ENCODE measurements around the gene TNFRSF4. TPM values are rescaled to one million over a fixed set of nuclear protein-coding genes. Genes with fewer than 3 reads are reported as not detected.

Gene TNFRSF4
- total and polyA plus RNA-seq, 2 of the 13 experiments (the other 11 are each of a cell fraction or from before 2014, with no cell fraction given), result not detected

DNA sequence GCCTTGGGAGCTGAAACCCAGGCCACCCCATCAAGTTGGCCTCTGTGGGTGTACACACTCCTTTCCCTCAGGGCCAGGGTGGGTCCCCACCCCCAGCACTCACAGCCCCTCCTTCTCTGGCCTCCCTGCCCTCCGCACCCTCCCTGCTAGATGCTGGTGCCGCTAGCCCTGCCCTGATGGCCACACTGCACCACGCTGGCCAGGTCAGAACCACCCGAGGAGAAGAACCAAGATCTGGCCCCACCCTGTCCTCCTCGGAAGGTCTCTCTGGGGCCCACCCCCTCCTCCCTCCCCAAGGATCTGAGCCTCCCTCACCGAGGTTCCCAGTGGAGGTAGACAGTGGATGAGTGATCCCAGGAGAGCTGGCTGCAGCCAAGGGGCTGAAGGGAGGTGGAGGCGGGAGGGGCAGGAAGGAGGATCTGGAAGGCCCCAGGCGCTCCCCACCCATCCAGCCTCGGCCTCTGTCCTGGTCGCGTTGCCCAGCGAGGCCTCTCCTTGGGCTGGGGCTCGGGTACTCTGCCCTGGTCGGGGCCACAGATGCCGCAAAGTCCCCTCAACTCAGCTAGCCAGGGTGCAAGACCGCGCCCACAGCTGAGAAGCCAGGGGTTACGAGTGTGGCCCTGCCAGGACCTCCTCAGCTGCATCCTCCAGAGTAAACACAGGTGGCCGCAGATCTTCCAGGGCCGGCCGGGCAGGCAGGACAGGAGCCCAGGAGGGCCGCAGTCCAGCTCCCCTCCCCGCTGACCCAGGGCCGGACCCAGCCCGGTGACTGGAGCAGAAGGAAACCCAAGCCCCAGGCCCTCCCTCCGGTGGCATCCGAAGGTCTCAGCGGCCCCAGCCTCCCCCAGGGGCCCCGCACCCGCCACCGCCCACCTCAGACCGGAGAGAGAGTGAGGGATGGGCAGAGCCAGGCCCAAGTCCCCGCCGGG, 23.3 kb upstream of the TNFRSF4 start (continued):
- TF ChIP-seq, protein P1, sequence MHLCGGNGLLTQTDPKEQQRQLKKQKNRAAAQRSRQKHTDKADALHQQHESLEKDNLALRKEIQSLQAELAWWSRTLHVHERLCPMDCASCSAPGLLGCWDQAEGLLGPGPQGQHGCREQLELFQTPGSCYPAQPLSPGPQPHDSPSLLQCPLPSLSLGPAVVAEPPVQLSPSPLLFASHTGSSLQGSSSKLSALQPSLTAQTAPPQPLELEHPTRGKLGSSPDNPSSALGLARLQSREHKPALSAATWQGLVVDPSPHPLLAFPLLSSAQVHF (CRISPR knock-in tag; IDR thresholded peaks at IDR 0.05), result no peak
- TF ChIP-seq IRF2 (CRISPR knock-in tag; IDR thresholded peaks at IDR 0.05) (peak; percentile 10; the same call in 1 of the 2 replicates), ZNF331 (CRISPR knock-in tag; IDR thresholded peaks at IDR 0.05) (peak; percentile 23; the same call in 1 of the 2 replicates), ZNF160 (CRISPR knock-in tag; IDR thresholded peaks at IDR 0.05) (no peak), ZNF180 (CRISPR knock-in tag; IDR thresholded peaks at IDR 0.05; ENCODE audit: borderline replicate concordance, low read depth) (no peak), ZNF451 (CRISPR knock-in tag; IDR thresholded peaks at IDR 0.05) (no peak), NFRKB (IDR thresholded peaks at IDR 0.05) (no peak), KDM5B (CRISPR knock-in tag; IDR thresholded peaks at IDR 0.05; ENCODE audit: borderline replicate concordance) (no peak), ZNF253 (CRISPR knock-in tag; IDR thresholded peaks at IDR 0.05; ENCODE audit: borderline replicate concordance) (peak; percentile 61; the same call in 1 of the 2 replicates), ZNF672 (CRISPR knock-in tag; IDR thresholded peaks at IDR 0.05) (no peak), HOXA9 (CRISPR knock-in tag; IDR thresholded peaks at IDR 0.05; ENCODE audit: borderline replicate concordance) (no peak), ZNF264 (CRISPR knock-in tag; IDR thresholded peaks at IDR 0.05) (no peak), IRX3 (CRISPR knock-in tag; IDR thresholded peaks at IDR 0.05; ENCODE audit: borderline replicate concordance, low read depth) (no peak)
- TF ChIP-seq, protein P2, sequence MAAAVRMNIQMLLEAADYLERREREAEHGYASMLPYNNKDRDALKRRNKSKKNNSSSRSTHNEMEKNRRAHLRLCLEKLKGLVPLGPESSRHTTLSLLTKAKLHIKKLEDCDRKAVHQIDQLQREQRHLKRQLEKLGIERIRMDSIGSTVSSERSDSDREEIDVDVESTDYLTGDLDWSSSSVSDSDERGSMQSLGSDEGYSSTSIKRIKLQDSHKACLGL (CRISPR knock-in tag; IDR thresholded peaks at IDR 0.05), result peak; percentile 13; the same call in 1 of the 2 replicates
- TF ChIP-seq, protein P3, sequence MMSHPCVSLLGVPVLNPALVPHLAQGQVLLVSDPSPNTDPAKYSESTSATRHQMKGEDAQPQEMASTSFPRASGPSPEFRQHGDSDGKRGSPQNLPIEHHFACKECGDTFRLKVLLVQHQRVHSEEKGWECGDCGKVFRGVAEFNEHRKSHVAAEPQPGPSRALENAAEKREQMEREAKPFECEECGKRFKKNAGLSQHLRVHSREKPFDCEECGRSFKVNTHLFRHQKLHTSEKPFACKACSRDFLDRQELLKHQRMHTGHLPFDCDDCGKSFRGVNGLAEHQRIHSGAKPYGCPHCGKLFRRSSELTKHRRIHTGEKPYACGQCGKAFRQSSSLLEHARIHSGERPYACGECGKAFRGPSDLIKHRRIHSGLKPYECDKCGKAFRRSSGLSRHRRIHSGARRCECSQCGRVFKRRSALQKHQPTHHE (CRISPR knock-in tag; IDR thresholded peaks at IDR 0.05; ENCODE audit: borderline replicate concordance), result 0 out of 2 replicates have a peak, but pooled peaks have one; percentile 9
- TF ChIP-seq, protein P4, sequence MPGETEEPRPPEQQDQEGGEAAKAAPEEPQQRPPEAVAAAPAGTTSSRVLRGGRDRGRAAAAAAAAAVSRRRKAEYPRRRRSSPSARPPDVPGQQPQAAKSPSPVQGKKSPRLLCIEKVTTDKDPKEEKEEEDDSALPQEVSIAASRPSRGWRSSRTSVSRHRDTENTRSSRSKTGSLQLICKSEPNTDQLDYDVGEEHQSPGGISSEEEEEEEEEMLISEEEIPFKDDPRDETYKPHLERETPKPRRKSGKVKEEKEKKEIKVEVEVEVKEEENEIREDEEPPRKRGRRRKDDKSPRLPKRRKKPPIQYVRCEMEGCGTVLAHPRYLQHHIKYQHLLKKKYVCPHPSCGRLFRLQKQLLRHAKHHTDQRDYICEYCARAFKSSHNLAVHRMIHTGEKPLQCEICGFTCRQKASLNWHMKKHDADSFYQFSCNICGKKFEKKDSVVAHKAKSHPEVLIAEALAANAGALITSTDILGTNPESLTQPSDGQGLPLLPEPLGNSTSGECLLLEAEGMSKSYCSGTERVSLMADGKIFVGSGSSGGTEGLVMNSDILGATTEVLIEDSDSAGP (CRISPR knock-in tag; IDR thresholded peaks at IDR 0.05; ENCODE audit: borderline replicate concordance), result 0 out of 2 replicates have a peak, but pooled peaks have one; percentile 13
- TF ChIP-seq, protein P5, sequence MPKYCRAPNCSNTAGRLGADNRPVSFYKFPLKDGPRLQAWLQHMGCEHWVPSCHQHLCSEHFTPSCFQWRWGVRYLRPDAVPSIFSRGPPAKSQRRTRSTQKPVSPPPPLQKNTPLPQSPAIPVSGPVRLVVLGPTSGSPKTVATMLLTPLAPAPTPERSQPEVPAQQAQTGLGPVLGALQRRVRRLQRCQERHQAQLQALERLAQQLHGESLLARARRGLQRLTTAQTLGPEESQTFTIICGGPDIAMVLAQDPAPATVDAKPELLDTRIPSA (CRISPR knock-in tag; IDR thresholded peaks at IDR 0.05; ENCODE audit: borderline replicate concordance), result no peak
- TF ChIP-seq, protein P6, sequence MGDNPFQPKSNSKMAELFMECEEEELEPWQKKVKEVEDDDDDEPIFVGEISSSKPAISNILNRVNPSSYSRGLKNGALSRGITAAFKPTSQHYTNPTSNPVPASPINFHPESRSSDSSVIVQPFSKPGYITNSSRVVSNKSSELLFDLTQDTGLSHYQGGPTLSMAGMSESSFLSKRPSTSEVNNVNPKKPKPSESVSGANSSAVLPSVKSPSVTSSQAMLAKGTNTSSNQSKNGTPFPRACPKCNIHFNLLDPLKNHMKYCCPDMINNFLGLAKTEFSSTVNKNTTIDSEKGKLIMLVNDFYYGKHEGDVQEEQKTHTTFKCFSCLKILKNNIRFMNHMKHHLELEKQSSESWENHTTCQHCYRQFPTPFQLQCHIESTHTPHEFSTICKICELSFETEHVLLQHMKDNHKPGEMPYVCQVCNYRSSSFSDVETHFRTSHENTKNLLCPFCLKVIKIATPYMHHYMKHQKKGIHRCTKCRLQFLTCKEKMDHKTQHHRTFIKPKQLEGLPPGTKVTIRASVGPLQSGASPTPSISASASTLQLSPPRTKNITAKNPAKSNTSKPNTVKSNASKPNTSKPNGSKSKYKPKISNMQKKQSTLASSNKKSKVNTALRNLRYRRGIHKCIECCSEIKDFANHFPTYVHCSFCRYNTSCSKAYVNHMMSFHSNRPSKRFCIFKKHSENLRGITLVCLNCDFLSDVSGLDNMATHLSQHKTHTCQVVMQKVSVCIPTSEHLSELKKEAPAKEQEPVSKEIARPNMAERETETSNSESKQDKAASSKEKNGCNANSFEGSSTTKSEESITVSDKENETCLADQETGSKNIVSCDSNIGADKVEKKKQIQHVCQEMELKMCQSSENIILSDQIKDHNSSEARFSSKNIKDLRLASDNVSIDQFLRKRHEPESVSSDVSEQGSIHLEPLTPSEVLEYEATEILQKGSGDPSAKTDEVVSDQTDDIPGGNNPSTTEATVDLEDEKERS (CRISPR knock-in tag; IDR thresholded peaks at IDR 0.05), result no peak
